Measurements from ENCODE around the gene MAJIN. TPM values are rescaled to one million over a fixed set of nuclear protein-coding genes. Genes with fewer than 3 reads are reported as not detected.

MAJIN gene
- polyA plus RNA-seq, 1 donor, result not detected

DNA sequence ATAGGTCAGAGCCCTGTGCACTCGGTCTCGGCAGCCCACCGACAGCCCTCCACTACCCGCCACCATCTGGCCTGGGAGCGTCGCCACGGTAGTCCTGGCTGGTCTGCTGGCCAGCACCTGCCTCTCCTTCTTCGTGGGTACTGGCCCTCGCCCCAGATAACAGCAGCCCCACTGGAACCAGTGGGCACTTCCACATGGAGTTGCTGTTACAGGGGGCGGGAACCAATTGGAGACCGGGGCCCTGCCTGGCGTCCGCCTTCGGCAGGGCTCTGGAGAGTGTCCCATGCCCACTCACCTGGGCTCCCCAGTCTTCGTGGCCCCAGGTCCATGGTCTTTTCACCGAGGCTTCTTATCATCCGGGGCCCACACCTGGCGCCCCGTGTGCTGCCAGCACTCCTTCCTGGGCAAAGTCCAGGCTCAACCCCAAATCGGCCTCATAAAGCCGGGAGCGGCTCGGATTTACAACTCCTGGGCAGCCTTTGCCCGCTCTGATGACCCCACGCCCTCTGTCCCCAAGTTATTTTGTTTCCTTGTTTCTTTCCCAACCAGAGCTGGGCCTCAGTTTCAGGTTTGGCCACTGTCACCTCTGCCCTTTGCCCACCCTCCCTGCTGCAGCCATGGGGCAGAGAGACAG, 80.6 kb downstream of the MAJIN start:
- no peak for DNase-seq

DNA sequence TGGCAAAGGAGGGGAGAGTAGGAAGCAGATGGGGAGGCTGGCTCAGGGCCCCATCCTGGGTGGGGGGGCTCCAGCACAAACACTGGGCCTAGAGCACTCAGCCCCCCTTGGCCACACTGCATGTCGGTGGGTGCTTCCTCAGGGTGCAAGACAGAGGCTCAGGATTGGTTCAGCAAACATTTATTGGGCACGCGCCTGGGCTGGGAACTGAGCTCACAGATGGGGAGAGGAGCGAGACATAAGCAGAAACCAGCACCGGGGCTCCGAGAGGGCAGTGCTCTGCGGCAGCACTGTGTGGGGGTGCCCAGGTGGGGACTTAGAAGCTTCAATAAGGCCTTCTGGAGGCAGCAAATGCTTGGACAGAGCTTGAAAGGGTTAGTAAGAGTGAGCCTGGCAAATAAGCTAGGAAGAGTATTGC, 81.4 kb downstream of the MAJIN start:
- no peak for DNase-seq

DNA sequence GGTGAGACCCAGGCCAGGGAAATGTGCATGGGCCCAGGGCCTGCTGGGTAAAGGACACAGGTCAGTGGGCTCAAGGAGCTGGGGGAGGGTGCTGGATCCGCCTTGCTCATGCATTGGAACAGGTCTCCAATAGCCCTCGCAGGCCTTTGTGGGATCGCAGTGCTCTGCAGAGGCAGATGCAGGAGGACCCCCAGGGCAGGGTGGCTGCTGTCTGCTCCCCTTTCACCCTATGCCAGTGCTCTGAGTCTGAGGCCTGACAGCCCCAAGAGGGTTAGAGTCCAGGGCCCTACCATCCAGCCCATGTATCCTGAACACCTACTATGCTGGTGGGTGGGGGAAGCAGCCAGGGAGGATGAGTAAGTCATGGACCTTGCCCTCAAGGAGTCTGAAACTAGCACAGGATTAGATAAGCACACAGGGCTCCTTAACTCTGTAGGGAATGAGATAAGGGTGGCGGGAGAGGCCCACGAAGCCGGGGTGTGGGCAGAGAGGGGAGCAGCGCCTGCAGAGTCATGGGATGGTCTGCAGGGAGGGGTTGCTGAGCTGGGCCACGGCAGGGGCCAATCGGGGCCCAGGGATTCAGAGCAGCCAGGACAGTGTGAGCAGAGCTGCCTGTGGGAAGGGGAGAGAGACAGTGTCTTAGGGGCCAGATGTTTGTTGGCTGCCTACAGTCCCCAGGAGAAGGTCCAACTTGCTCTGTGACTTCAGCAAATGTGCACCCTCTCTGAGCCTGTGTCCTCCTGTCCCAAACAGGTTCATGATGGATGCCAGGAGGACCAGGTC, 83.0 kb downstream of the MAJIN start:
- no peak for DNase-seq

DNA sequence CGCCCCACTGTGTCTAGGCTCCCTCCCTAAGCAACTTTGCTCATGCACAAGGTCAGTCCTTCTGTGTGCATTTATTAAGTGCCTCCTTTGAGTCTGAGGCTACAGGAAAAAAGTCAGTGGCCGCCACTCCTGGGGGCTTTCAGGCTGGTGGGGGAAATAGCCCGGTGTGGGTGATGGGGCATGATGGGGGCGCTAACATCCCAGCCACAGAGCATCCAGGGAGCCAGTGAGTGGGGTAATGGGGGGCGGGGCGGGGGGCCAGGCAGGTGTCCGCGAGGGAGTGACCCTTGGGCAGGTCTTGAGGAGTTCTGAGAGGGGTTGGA, 83.5 kb downstream of the MAJIN start:
- DNase-seq, result no peak

Other genes starting within 250 kb of the MAJIN start
- gene NRXN2, start 248.9 kb downstream of the MAJIN start, polyA plus RNA-seq (ENCODE audit: insufficient read length), result 32.6 TPM
- gene RASGRP2, start 228.0 kb downstream of the MAJIN start, polyA plus RNA-seq (ENCODE audit: insufficient read length), result 43.6 TPM
- gene PYGM, start 212.1 kb downstream of the MAJIN start, polyA plus RNA-seq (ENCODE audit: insufficient read length), result 300 TPM
- 248 TPM for gene SF1, start 193.6 kb downstream of the MAJIN start, polyA plus RNA-seq (ENCODE audit: insufficient read length)
- 8.6 TPM for gene MAP4K2, start 168.9 kb downstream of the MAJIN start, polyA plus RNA-seq (ENCODE audit: insufficient read length)
- 22.3 TPM for gene MEN1, start 161.6 kb downstream of the MAJIN start, polyA plus RNA-seq (ENCODE audit: insufficient read length)
- 1.0 TPM for gene CDC42BPG, start 127.5 kb downstream of the MAJIN start, polyA plus RNA-seq (ENCODE audit: insufficient read length)
- 133 TPM for gene EHD1, start 93.5 kb downstream of the MAJIN start, polyA plus RNA-seq (ENCODE audit: insufficient read length)
- 15.3 TPM for gene ATG2A, start 54.9 kb downstream of the MAJIN start, polyA plus RNA-seq (ENCODE audit: insufficient read length)
- 11.5 TPM for gene PPP2R5B, start 47.4 kb downstream of the MAJIN start, polyA plus RNA-seq (ENCODE audit: insufficient read length)
- not detected for gene GPHA2, start 36.2 kb downstream of the MAJIN start, polyA plus RNA-seq (ENCODE audit: insufficient read length)
- 0.94 TPM for gene BATF2, start 24.9 kb upstream of the MAJIN start, polyA plus RNA-seq (ENCODE audit: insufficient read length)
- gene ARL2, start 42.1 kb upstream of the MAJIN start, polyA plus RNA-seq (ENCODE audit: insufficient read length), result 135 TPM
- gene SNX15, start 55.3 kb upstream of the MAJIN start, polyA plus RNA-seq (ENCODE audit: insufficient read length), result 25.7 TPM
- 15.6 TPM for gene SAC3D1, start 69.1 kb upstream of the MAJIN start, polyA plus RNA-seq (ENCODE audit: insufficient read length)
- gene NAALADL1, start 86.4 kb upstream of the MAJIN start, polyA plus RNA-seq (ENCODE audit: insufficient read length), result 7.4 TPM
- 11.7 TPM for gene CDCA5, start 111.9 kb upstream of the MAJIN start, polyA plus RNA-seq (ENCODE audit: insufficient read length)
- gene ZFPL1, start 112.1 kb upstream of the MAJIN start, polyA plus RNA-seq (ENCODE audit: insufficient read length), result 24.1 TPM
- 162 TPM for gene VPS51, start 124.1 kb upstream of the MAJIN start, polyA plus RNA-seq (ENCODE audit: insufficient read length)
- 13.1 TPM for gene TM7SF2, start 139.8 kb upstream of the MAJIN start, polyA plus RNA-seq (ENCODE audit: insufficient read length)
- gene ZNHIT2, start 145.6 kb upstream of the MAJIN start, polyA plus RNA-seq (ENCODE audit: insufficient read length), result 4.4 TPM
- 1,052 TPM for gene FAU, start 150.0 kb upstream of the MAJIN start, polyA plus RNA-seq (ENCODE audit: insufficient read length)
- 23.5 TPM for gene MRPL49, start 150.2 kb upstream of the MAJIN start, polyA plus RNA-seq (ENCODE audit: insufficient read length)
- 41.1 TPM for gene SYVN1, start 162.4 kb upstream of the MAJIN start, polyA plus RNA-seq (ENCODE audit: insufficient read length)
- gene SPDYC, start 198.1 kb upstream of the MAJIN start, polyA plus RNA-seq (ENCODE audit: insufficient read length), result not detected
- gene CAPN1, start 209.8 kb upstream of the MAJIN start, polyA plus RNA-seq (ENCODE audit: insufficient read length), result 99.7 TPM